ENCODE data around the gene ALAS1. TPM values are rescaled to one million over a fixed set of nuclear protein-coding genes. Genes with fewer than 3 reads are reported as not detected.
"Not testable (repeated sequence)": the region's sequence is repeated elsewhere in the genome, so short reads cannot be mapped to it uniquely, and the experiment has no call there.

ALAS1 gene
- total and polyA plus RNA-seq, 2 of the 13 experiments (the other 11 are each of a cell fraction or from before 2014, with no cell fraction given), result 36.0 to 43.2 TPM

- no peak for TF ChIP-seq ZNF687 (CRISPR knock-in tag; IDR thresholded peaks at IDR 0.05)
- TF ChIP-seq FOXA1 (IDR thresholded peaks at IDR 0.05), result no peak
- no peak for TF ChIP-seq FOXA1 (CRISPR knock-in tag; IDR thresholded peaks at IDR 0.05)
Observed at GRCh38 chr3:52150860-52151259, 47.1 kb upstream of the ALAS1 start (continued).

- POLR2A ChIA-PET; H2AFZ ChIP-seq (ENCODE audit: low read length); CTCF ChIA-PET (ENCODE audit: low intra/inter-chr PET ratio, low total read pairs); ATAC-seq; H3K27me3 ChIP-seq (ENCODE audit: control insufficient read depth in 1 of 2, insufficient read depth in 2 of 2, low read length in 2 of 2); H3K4me3 ChIP-seq (replicated peaks in 1 of 3; ENCODE audit: insufficient read depth in 1 of 3, low read depth in 2 of 3, low read length in 3 of 3); H3K4me2 ChIP-seq (ENCODE audit: low read depth, low read length); H3K9me3 ChIP-seq (ENCODE audit: low read length); FAIRE-seq; DNase-seq (ENCODE audit: low spot score); H3K9ac ChIP-seq (ENCODE audit: insufficient read depth, low read depth, low read length); H3K27ac ChIP-seq (ENCODE audit: extremely low read length, insufficient read depth, low read length); intact Hi-C loops (cut with micrococcal nuclease; ENCODE audit: unreplicated experiment); H3K79me2 ChIP-seq (ENCODE audit: insufficient read depth, low read length); BruUV-seq (replicated peaks); H4K20me1 ChIP-seq (ENCODE audit: insufficient read depth, low read length); in situ Hi-C loops (cut with HindIII; ENCODE audit: extremely low pct_ligation_motif_present, low pct_unique_long_range_greater_than_20kb): not testable (repeated sequence)
- TF ChIP-seq ZNF121 (CRISPR knock-in tag; IDR thresholded peaks at IDR 0.05), result peak; percentile 76
- TF ChIP-seq ZNF263 (CRISPR knock-in tag; IDR thresholded peaks at IDR 0.05), result peak; percentile 73
- 85% methylated on average over 4 of the region's 4 CpGs for WGBS (ENCODE audit: low lambda C conversion rate)
- Histone ChIP-seq H3K36me3 (replicated peaks in 1 of 2; ENCODE audit: control insufficient read depth in 1 of 2, insufficient read depth in 2 of 2, low read length in 2 of 2) (peaks cover 7 to 30% of the 10 kb centered on the region in 2 experiments), H3K4me1 (ENCODE audit: insufficient read depth, low read length) (peaks cover 36% of the 10 kb centered on the region)
Observed at GRCh38 chr3:52151991-52152390, 46.0 kb upstream of the ALAS1 start.

All from HepG2 (cell line).